A673 (cell line): ENCODE measurements around the gene EVX2.

ENCODE experiments used
- EZH2 ChIP-seq: fragments of 200-600 bp; sonication (generic); IDR thresholded peaks from 2 replicates; pipeline ENCODE4 v1.6.1; 2017; ENCODE audit warnings: borderline replicate concordance, low read depth, mild to moderate bottlenecking, mixed read lengths, antibody characterized with exemption, low read length; ENCODE audit not compliant: poor library complexity, severe bottlenecking
- TF ChIP-seq, protein P1 (sequence below): fragments of 300-800, 200-600 bp; sonication (generic); conservative IDR thresholded peaks from 2 replicates; pipeline ENCODE4 v1.5.1; 2017; ENCODE audit warnings: low read depth, mild to moderate bottlenecking, antibody characterized with exemption, low read length, moderate library complexity, mixed read lengths

DNA sequence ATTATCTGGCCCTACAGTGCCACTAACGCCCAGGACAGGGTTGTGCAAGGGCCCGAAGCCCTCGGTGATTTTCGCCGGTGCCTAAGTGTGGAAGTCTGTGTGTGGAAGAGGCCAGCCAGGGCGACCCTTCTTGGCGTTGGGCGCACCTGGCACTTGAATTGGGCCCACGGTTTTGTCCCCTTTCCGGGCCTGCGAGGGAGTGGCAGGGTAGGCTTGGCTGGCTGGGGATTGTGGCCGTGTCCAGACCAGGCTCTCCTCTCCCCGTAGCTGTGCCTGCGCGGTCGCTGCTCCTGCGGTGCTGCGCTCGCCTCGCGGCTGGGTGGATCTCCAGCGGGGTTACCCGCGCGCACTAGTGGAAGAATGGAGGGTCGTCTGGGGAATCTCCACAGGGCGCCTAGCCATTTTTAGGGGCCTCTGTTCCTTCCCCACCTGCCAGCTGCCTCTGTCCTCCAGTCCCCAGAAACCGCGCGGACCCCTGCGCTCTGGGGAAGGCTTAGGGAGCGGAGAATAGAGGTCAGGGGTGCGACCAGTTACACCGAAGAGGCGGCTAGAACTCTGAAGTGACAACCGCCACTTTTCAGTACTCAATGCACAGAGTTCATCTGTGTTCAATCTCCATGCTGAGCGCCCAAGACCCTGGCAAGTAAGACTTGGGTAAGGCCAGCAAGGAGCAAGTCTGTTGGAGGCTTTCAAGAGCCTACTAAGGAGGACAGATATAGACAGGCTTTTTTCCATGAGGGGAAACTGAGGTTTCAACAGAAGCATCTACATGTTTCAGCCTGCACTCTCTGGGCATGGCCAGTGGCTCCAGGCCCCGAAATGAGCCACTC lies 16.0 kb downstream of the EVX2 start:
- TF ChIP-seq, protein P1, sequence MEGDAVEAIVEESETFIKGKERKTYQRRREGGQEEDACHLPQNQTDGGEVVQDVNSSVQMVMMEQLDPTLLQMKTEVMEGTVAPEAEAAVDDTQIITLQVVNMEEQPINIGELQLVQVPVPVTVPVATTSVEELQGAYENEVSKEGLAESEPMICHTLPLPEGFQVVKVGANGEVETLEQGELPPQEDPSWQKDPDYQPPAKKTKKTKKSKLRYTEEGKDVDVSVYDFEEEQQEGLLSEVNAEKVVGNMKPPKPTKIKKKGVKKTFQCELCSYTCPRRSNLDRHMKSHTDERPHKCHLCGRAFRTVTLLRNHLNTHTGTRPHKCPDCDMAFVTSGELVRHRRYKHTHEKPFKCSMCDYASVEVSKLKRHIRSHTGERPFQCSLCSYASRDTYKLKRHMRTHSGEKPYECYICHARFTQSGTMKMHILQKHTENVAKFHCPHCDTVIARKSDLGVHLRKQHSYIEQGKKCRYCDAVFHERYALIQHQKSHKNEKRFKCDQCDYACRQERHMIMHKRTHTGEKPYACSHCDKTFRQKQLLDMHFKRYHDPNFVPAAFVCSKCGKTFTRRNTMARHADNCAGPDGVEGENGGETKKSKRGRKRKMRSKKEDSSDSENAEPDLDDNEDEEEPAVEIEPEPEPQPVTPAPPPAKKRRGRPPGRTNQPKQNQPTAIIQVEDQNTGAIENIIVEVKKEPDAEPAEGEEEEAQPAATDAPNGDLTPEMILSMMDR, result no peak
- no peak for TF ChIP-seq EZH2
